HepG2 (cell line): ENCODE results near the gene EFNA3. TPM values are rescaled to one million over a fixed set of nuclear protein-coding genes. Genes with fewer than 3 reads are reported as not detected.

ENCODE experiments used
- FOXO1 ChIP-seq: sonication (generic); formaldehyde crosslinking; IDR thresholded peaks from 2 replicates; pipeline ENCODE4 v1.4.0; 2020; ENCODE audit warnings: missing genetic modification reagents
- GLI4 ChIP-seq: sonication (generic); formaldehyde crosslinking; IDR thresholded peaks from 2 replicates; pipeline ENCODE4 v1.5.1; 2020; ENCODE audit warnings: missing genetic modification reagents, mild to moderate bottlenecking, moderate library complexity, borderline replicate concordance
- JUNB ChIP-seq: sonication (generic); formaldehyde crosslinking; IDR thresholded peaks from 2 replicates; pipeline ENCODE4 v1.8.0; 2022; ENCODE audit warnings: missing genetic modification reagents, mild to moderate bottlenecking, borderline replicate concordance
- MLLT10 ChIP-seq: sonication (generic); formaldehyde crosslinking; IDR thresholded peaks from 2 replicates; pipeline ENCODE4 v1.4.0; 2020; ENCODE audit warnings: missing genetic modification reagents
- NFIB ChIP-seq: sonication (generic); formaldehyde crosslinking; IDR thresholded peaks from 2 replicates; pipeline ENCODE4 v1.9.0; 2021; ENCODE audit warnings: missing genetic modification reagents, mild to moderate bottlenecking, borderline replicate concordance
- NFRKB ChIP-seq: fragments of 450-650 bp; IDR thresholded peaks from 2 replicates; pipeline ENCODE4 v1.6.1; 2017
- PAWR ChIP-seq: sonication (generic); formaldehyde crosslinking; IDR thresholded peaks from 2 replicates; pipeline ENCODE4 v1.4.0; 2020; ENCODE audit warnings: missing genetic modification reagents, mild to moderate bottlenecking, borderline replicate concordance
- PITX1 ChIP-seq: sonication (generic); formaldehyde crosslinking; IDR thresholded peaks from 2 replicates; pipeline ENCODE4 v1.5.1; 2020; ENCODE audit warnings: mild to moderate bottlenecking, missing genetic modification reagents
- PTBP1 ChIP-seq: fragments of 200-400 bp; formaldehyde crosslinking; IDR thresholded peaks from 2 replicates; pipeline ENCODE4 v1.6.1; 2018; ENCODE audit warnings: low read length, low read depth; ENCODE audit not compliant: poor library complexity, severe bottlenecking
- RARA ChIP-seq: IDR thresholded peaks from 2 replicates; pipeline ENCODE4 v1.6.1; 2016; ENCODE audit warnings: missing genetic modification reagents, missing compliant biosample characterization
- RBAK ChIP-seq: sonication (generic); formaldehyde crosslinking; IDR thresholded peaks from 2 replicates; pipeline ENCODE4 v1.5.1; 2020; ENCODE audit warnings: mild to moderate bottlenecking, missing genetic modification reagents
- SCMH1 ChIP-seq: sonication (generic); formaldehyde crosslinking; IDR thresholded peaks from 2 replicates; pipeline ENCODE4 v1.9.0; 2021; ENCODE audit warnings: missing genetic modification reagents, mild to moderate bottlenecking, borderline replicate concordance
- SNAI1 ChIP-seq: sonication (generic); formaldehyde crosslinking; IDR thresholded peaks from 2 replicates; pipeline ENCODE4 v1.5.0; 2020; ENCODE audit warnings: mild to moderate bottlenecking, missing genetic modification reagents, borderline replicate concordance
- SRSF9 ChIP-seq: fragments of 200-400 bp; formaldehyde crosslinking; IDR thresholded peaks from 2 replicates; pipeline ENCODE4 v1.6.1; 2018; ENCODE audit warnings: borderline replicate concordance, mild to moderate bottlenecking, low read depth, low read length; ENCODE audit not compliant: insufficient read depth, poor library complexity, severe bottlenecking
- SUZ12 ChIP-seq: fragments of 150-350 bp; IDR thresholded peaks from 2 replicates; pipeline ENCODE4 v1.6.1; 2014; ENCODE audit warnings: low read depth, low read length
- TAF15 ChIP-seq: fragments of 200-400 bp; formaldehyde crosslinking; IDR thresholded peaks from one replicate; pipeline ENCODE4 v1.6.1; 2018; ENCODE audit warnings: mild to moderate bottlenecking, low read depth, low read length; ENCODE audit not compliant: poor library complexity, severe bottlenecking
- THYN1 ChIP-seq: sonication (generic); formaldehyde crosslinking; IDR thresholded peaks from 2 replicates; pipeline ENCODE4 v1.8.1; 2023; ENCODE audit warnings: low read depth, mild to moderate bottlenecking, moderate library complexity, missing genetic modification reagents, borderline replicate concordance
- ZNF546 ChIP-seq: sonication (generic); formaldehyde crosslinking; conservative IDR thresholded peaks from 2 replicates; pipeline ENCODE4 v1.8.1; 2023; ENCODE audit warnings: mild to moderate bottlenecking, missing genetic modification reagents
- ZNF713 ChIP-seq: sonication (generic); formaldehyde crosslinking; IDR thresholded peaks from 2 replicates; pipeline ENCODE4 v1.4.0; 2020; ENCODE audit warnings: mild to moderate bottlenecking, missing genetic modification reagents
- ZNF720 ChIP-seq: sonication (generic); formaldehyde crosslinking; IDR thresholded peaks from 2 replicates; pipeline ENCODE4 v1.4.0; 2020; ENCODE audit warnings: missing genetic modification reagents
- polyA plus RNA-seq, 8 experiments: library from polyadenylated mRNA; depleted of rRNA in 3 of 8; stranded (reverse) in 7 of 8; unstranded in 1 of 8; fragments of >200 nt; fragmentation: Illumina TruSeq in 4 of 8; extraction: Trizol in 4 of 8; gene quantifications; 2 replicates each; pipeline versions ENCODE4 v1.2.1 to v1.2.3, GENCODE V29; 2011 to 2016; ENCODE audit warnings: low read depth in 4 of 8, missing spikeins in 1 of 8, mixed read lengths in 1 of 8; ENCODE audit not compliant: insufficient read depth in 1 of 8
- total RNA-seq, 5 experiments: library from RNA; depleted of rRNA; stranded (reverse); fragments of >200 nt; fragmentation: Illumina TruSeq; extraction: Trizol; gene quantifications; 2 replicates each; pipeline ENCODE4 v1.2.3, GENCODE V29; 2016; ENCODE audit warnings: low read depth in 1 of 5
- TF ChIP-seq, protein P1 (sequence below): sonication (generic); formaldehyde crosslinking; conservative IDR thresholded peaks from 2 replicates; pipeline ENCODE4 v1.4.0; 2020; ENCODE audit warnings: missing genetic modification reagents
- TF ChIP-seq, protein P2 (sequence below): sonication (generic); formaldehyde crosslinking; IDR thresholded peaks from 2 replicates; pipeline ENCODE4 v1.4.0; 2020; ENCODE audit warnings: missing genetic modification reagents, borderline replicate concordance
- TF ChIP-seq, protein P3 (sequence below): sonication (generic); formaldehyde crosslinking; IDR thresholded peaks from 2 replicates; pipeline ENCODE4 v1.4.0; 2020; ENCODE audit warnings: missing genetic modification reagents

The EFNA3 gene
- total and polyA plus RNA-seq, 2 of the 13 experiments (the other 11 are each of a cell fraction or from before 2014, with no cell fraction given), result 1.0 to 5.7 TPM

DNA sequence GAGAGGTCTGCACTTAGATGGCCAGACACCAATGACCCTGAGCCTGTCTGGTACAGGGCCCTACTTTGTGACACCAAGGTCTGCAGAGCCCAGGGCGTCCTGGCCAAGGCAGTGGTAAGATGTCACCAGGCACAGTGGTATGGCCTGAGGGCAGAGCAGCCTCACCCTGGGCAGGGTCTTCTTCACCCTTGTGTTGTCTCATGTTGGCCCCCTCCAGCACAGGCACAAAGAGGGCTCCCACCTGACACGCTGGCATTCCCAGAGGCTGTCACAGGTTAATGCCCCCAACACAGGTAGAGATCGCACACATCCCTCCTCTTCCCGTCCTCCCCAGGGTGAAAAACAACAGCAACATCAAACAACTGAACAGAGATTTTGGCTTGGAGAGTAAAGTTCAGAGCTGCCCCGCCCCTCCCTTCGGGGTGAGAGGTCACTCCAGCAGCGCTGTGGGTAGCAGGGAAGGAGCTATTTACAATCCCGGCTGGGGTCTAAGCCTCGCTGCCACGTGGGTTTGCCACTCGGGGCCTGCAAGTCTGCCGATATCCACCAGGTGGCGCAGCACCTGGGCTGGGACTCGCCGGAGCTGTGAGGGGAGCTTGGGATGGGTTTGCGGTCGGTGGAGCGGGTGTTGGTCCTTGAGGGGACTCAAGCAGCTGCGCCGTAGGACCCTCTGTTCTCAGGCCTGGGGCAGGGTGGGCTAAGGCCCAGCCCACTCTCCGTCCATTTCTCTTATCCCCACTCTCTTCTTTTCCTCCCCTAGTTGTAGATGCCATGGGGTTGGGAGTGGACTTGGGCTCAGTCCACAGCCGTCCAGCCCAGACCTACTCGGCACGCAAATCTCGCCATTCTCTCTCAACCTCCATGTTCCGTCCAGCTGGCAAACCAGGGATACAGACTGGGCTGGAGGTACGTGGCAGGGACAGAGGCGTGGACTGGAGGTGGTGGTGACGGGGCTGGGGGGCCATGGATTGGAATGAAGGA lies 12.7 kb downstream of the EFNA3 start (continued):
- peak; percentile 90 for TF ChIP-seq PITX1 (CRISPR knock-in tag)
- no peak for TF ChIP-seq NFIB (CRISPR knock-in tag)
- TF ChIP-seq SNAI1 (CRISPR knock-in tag), result no peak
- TF ChIP-seq, protein P1, sequence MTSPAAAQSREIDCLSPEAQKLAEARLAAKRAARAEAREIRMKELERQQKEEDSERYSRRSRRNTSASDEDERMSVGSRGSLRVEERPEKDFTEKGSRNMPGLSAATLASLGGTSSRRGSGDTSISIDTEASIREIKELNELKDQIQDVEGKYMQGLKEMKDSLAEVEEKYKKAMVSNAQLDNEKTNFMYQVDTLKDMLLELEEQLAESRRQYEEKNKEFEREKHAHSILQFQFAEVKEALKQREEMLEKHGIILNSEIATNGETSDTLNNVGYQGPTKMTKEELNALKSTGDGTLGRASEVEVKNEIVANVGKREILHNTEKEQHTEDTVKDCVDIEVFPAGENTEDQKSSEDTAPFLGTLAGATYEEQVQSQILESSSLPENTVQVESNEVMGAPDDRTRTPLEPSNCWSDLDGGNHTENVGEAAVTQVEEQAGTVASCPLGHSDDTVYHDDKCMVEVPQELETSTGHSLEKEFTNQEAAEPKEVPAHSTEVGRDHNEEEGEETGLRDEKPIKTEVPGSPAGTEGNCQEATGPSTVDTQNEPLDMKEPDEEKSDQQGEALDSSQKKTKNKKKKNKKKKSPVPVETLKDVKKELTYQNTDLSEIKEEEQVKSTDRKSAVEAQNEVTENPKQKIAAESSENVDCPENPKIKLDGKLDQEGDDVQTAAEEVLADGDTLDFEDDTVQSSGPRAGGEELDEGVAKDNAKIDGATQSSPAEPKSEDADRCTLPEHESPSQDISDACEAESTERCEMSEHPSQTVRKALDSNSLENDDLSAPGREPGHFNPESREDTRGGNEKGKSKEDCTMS (CRISPR knock-in tag), result no peak
- TF ChIP-seq ZNF546, result peak; percentile 43; the same call in 1 of the 2 replicates
- no peak for TF ChIP-seq JUNB
- TF ChIP-seq MLLT10 (CRISPR knock-in tag), result no peak
- no peak for TF ChIP-seq GLI4
- TF ChIP-seq FOXO1 (CRISPR knock-in tag), result peak; percentile 88
- TF ChIP-seq TAF15, result no peak
- no peak for TF ChIP-seq SCMH1
- TF ChIP-seq PTBP1, result no peak
- no peak for TF ChIP-seq THYN1 (CRISPR knock-in tag)
- no peak for TF ChIP-seq NFRKB
- no peak for TF ChIP-seq RBAK (CRISPR knock-in tag)
- TF ChIP-seq PAWR (CRISPR knock-in tag), result no peak
- peak; percentile 80 for TF ChIP-seq RARA (CRISPR knock-in tag)
- TF ChIP-seq, protein P2, sequence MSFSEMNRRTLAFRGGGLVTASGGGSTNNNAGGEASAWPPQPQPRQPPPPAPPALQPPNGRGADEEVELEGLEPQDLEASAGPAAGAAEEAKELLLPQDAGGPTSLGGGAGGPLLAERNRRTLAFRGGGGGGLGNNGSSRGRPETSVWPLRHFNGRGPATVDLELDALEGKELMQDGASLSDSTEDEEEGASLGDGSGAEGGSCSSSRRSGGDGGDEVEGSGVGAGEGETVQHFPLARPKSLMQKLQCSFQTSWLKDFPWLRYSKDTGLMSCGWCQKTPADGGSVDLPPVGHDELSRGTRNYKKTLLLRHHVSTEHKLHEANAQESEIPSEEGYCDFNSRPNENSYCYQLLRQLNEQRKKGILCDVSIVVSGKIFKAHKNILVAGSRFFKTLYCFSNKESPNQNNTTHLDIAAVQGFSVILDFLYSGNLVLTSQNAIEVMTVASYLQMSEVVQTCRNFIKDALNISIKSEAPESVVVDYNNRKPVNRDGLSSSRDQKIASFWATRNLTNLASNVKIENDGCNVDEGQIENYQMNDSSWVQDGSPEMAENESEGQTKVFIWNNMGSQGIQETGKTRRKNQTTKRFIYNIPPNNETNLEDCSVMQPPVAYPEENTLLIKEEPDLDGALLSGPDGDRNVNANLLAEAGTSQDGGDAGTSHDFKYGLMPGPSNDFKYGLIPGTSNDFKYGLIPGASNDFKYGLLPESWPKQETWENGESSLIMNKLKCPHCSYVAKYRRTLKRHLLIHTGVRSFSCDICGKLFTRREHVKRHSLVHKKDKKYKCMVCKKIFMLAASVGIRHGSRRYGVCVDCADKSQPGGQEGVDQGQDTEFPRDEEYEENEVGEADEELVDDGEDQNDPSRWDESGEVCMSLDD (CRISPR knock-in tag), result no peak
- no peak for TF ChIP-seq ZNF720 (CRISPR knock-in tag)
- TF ChIP-seq, protein P3, sequence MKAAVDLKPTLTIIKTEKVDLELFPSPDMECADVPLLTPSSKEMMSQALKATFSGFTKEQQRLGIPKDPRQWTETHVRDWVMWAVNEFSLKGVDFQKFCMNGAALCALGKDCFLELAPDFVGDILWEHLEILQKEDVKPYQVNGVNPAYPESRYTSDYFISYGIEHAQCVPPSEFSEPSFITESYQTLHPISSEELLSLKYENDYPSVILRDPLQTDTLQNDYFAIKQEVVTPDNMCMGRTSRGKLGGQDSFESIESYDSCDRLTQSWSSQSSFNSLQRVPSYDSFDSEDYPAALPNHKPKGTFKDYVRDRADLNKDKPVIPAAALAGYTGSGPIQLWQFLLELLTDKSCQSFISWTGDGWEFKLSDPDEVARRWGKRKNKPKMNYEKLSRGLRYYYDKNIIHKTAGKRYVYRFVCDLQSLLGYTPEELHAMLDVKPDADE (CRISPR knock-in tag), result no peak
- no peak for TF ChIP-seq SUZ12
- TF ChIP-seq ZNF713 (CRISPR knock-in tag), result 0 out of 2 replicates have a peak, but pooled peaks have one; percentile 28
- no peak for TF ChIP-seq SRSF9
